Activated T-helper 2 cell treated with anti-CD3 and anti-CD28 coated beads, Interferon-gamma antibody, Interleukin-2, Interleukin-4, amounts not matched to agents 10 μg/mL and 5 μg/mL and 100 μg/mL, durations not matched to agents 14 hours and 24 hours and 36 hours (primary cell): ENCODE measurements around the gene P2RY8. TPM values are rescaled to one million over a fixed set of nuclear protein-coding genes. Genes with fewer than 3 reads are reported as not detected.
"Not testable (repeated sequence)": the region's sequence is repeated elsewhere in the genome, so short reads cannot be mapped to it uniquely, and the experiment has no call there.

Experiments
- DNase-seq: peaks from one replicate; pipeline ENCODE4 v3.0.0; 2021; ENCODE audit warnings: low spot score
- H3K27ac Mint-ChIP-seq: one replicate; pipeline ENCODE4 v1.8.0; 2021; ENCODE audit warnings: mixed read lengths
- H3K27me3 Mint-ChIP-seq: one replicate; pipeline ENCODE4 v1.8.0; 2021; ENCODE audit warnings: low read depth, mixed read lengths
- H3K36me3 Mint-ChIP-seq: one replicate; pipeline ENCODE4 v1.8.0; 2021; ENCODE audit warnings: low read depth, mixed read lengths
- H3K4me1 Mint-ChIP-seq: one replicate; pipeline ENCODE4 v1.8.0; 2021; ENCODE audit warnings: low read depth, mixed read lengths
- H3K4me3 Mint-ChIP-seq: one replicate; pipeline ENCODE4 v1.8.0; 2021; ENCODE audit warnings: low read depth, mild to moderate bottlenecking, moderate library complexity, mixed read lengths
- H3K9me3 Mint-ChIP-seq: one replicate; pipeline ENCODE4 v1.8.0; 2021; ENCODE audit warnings: mixed read lengths
- intact Hi-C: fragments of 100-400 bp; cut with micrococcal nuclease; formaldehyde crosslinking; loops from one replicate; pipeline ENCODE4 v1.15.1; 2023
- total RNA-seq: library from RNA; stranded (reverse); gene quantifications from 2 replicates; pipeline ENCODE4 v1.2.3, GENCODE V29; 2022

Gene P2RY8
- total RNA-seq, 1 donor from 2014 or later: 34.5 TPM

- intact Hi-C loops: no loop called here
- Mint-ChIP-seq H3K4me1 (peaks cover 20% of the 10 kb centered on the region), H3K4me3 (no peak overlapping the region), H3K27me3 (no peaks in the 10 kb centered on the region), H3K27ac (no peak overlapping the region), H3K36me3 (peaks cover 22% of the 10 kb centered on the region), H3K9me3 (peaks cover 5% of the 10 kb centered on the region)
- peak; percentile 3 for DNase-seq
These were observed 12.0 kb downstream of the P2RY8 start for GRCh38 chrX:1524874-1525582.

GRCh38 chrX:1522905-1523304 lies 14.1 kb downstream of the P2RY8 start:
- Mint-ChIP-seq H3K4me1 (peaks cover 35% of the 10 kb centered on the region), H3K36me3 (peaks cover 40% of the 10 kb centered on the region), H3K9me3 (peaks cover 14% of the 10 kb centered on the region)
- H3K27ac Mint-ChIP-seq, H3K27me3 Mint-ChIP-seq, intact Hi-C loops, H3K4me3 Mint-ChIP-seq, DNase-seq: not testable (repeated sequence)

GRCh38 chrX:1521459-1521956 lies 15.5 kb downstream of the P2RY8 start:
- H3K27ac Mint-ChIP-seq: peak overlapping the region; percentile 80
- DNase-seq: peak; percentile 70
- peak overlapping the region; percentile 69 for H3K4me3 Mint-ChIP-seq
- H3K36me3 Mint-ChIP-seq: peaks cover 53% of the 10 kb centered on the region
- H3K9me3 Mint-ChIP-seq: peaks cover 14% of the 10 kb centered on the region
- H3K27me3 Mint-ChIP-seq: no peaks in the 10 kb centered on the region
- H3K4me1 Mint-ChIP-seq: peaks cover 44% of the 10 kb centered on the region
- intact Hi-C loops: loop anchor here (1.0 kb wide), 1 partner anchor 15 kb away; no protein-coding TSS in a partner anchor

- Mint-ChIP-seq H3K36me3 (peaks cover 61% of the 10 kb centered on the region), H3K27me3 (no peaks in the 10 kb centered on the region), H3K4me3 (no peak overlapping the region), H3K4me1 (peaks cover 49% of the 10 kb centered on the region), H3K27ac (peak overlapping the region; percentile 14), H3K9me3 (peaks cover 14% of the 10 kb centered on the region)
- no peak for DNase-seq
- intact Hi-C loops: no loop called here
These were observed 16.6 kb downstream of the P2RY8 start for GRCh38 chrX:1520350-1520749.

- no peaks in the 10 kb centered on the region for H3K27me3 Mint-ChIP-seq
- peaks cover 63% of the 10 kb centered on the region for H3K36me3 Mint-ChIP-seq
- intact Hi-C loops: no loop called here
- H3K27ac Mint-ChIP-seq: no peak overlapping the region
- H3K4me1 Mint-ChIP-seq: peaks cover 49% of the 10 kb centered on the region
- H3K9me3 Mint-ChIP-seq: peaks cover 14% of the 10 kb centered on the region
- H3K4me3 Mint-ChIP-seq: no peak overlapping the region
- DNase-seq: no peak
These were observed 17.9 kb downstream of the P2RY8 start for GRCh38 chrX:1519022-1519497.

- Mint-ChIP-seq H3K27ac (peak overlapping the region; percentile 15), H3K4me1 (peaks cover 49% of the 10 kb centered on the region), H3K9me3 (peaks cover 20% of the 10 kb centered on the region), H3K27me3 (no peaks in the 10 kb centered on the region), H3K36me3 (peaks cover 68% of the 10 kb centered on the region), H3K4me3 (no peak overlapping the region)
- intact Hi-C loops: no loop called here
- no peak for DNase-seq
These were observed 18.5 kb downstream of the P2RY8 start for GRCh38 chrX:1518512-1518911.

GRCh38 chrX:1516596-1517104 lies 20.3 kb downstream of the P2RY8 start:
- intact Hi-C loops: no loop called here
- H3K4me3 Mint-ChIP-seq: no peak overlapping the region
- DNase-seq: peak; percentile 6
- peak overlapping the region; percentile 59 for H3K27ac Mint-ChIP-seq
- peaks cover 41% of the 10 kb centered on the region for H3K4me1 Mint-ChIP-seq
- H3K27me3 Mint-ChIP-seq: no peaks in the 10 kb centered on the region
- H3K9me3 Mint-ChIP-seq: peaks cover 26% of the 10 kb centered on the region
- peaks cover 77% of the 10 kb centered on the region for H3K36me3 Mint-ChIP-seq

GRCh38 chrX:1511829-1512228 lies 25.2 kb downstream of the P2RY8 start:
- Mint-ChIP-seq H3K27ac (peak overlapping the region; percentile 39), H3K4me3 (no peak overlapping the region), H3K27me3 (no peaks in the 10 kb centered on the region), H3K4me1 (peaks cover 16% of the 10 kb centered on the region), H3K36me3 (peaks cover 47% of the 10 kb centered on the region), H3K9me3 (peaks cover 12% of the 10 kb centered on the region)
- DNase-seq: no peak
- intact Hi-C loops: no loop called here

GRCh38 chrX:1511150-1511549 lies 25.8 kb downstream of the P2RY8 start:
- intact Hi-C loops: no loop called here
- DNase-seq: no peak
- no peak overlapping the region for H3K4me3 Mint-ChIP-seq
- H3K9me3 Mint-ChIP-seq: peaks cover 12% of the 10 kb centered on the region
- no peaks in the 10 kb centered on the region for H3K27me3 Mint-ChIP-seq
- peak overlapping the region; percentile 39 for H3K27ac Mint-ChIP-seq
- H3K36me3 Mint-ChIP-seq: peaks cover 45% of the 10 kb centered on the region
- peaks cover 12% of the 10 kb centered on the region for H3K4me1 Mint-ChIP-seq

- intact Hi-C loops: no loop called here
- Mint-ChIP-seq H3K36me3 (peaks cover 42% of the 10 kb centered on the region), H3K27ac (peak overlapping the region; percentile 63), H3K27me3 (no peaks in the 10 kb centered on the region), H3K4me1 (peaks cover 19% of the 10 kb centered on the region), H3K4me3 (no peak overlapping the region), H3K9me3 (no peaks in the 10 kb centered on the region)
- DNase-seq: no peak
These were observed 29.2 kb downstream of the P2RY8 start for GRCh38 chrX:1507511-1508463.

- H3K27ac Mint-ChIP-seq: peak overlapping the region; percentile 38
- no peaks in the 10 kb centered on the region for H3K9me3 Mint-ChIP-seq
- H3K4me3 Mint-ChIP-seq: no peak overlapping the region
- no peaks in the 10 kb centered on the region for H3K27me3 Mint-ChIP-seq
- intact Hi-C loops: no loop called here
- DNase-seq: no peak
- H3K4me1 Mint-ChIP-seq: peaks cover 27% of the 10 kb centered on the region
- H3K36me3 Mint-ChIP-seq: peaks cover 43% of the 10 kb centered on the region
These were observed 30.1 kb downstream of the P2RY8 start for GRCh38 chrX:1506916-1507315.

- H3K27ac Mint-ChIP-seq: peak overlapping the region; percentile 78
- DNase-seq: no peak
- peaks cover 28% of the 10 kb centered on the region for H3K4me1 Mint-ChIP-seq
- H3K27me3 Mint-ChIP-seq: no peaks in the 10 kb centered on the region
- no peak overlapping the region for H3K4me3 Mint-ChIP-seq
- intact Hi-C loops: loop anchor here (5.0 kb wide), 2 partner anchors 34 to 36 kb away; partner anchors contain the start of gene P2RY8
- H3K9me3 Mint-ChIP-seq: no peaks in the 10 kb centered on the region
- H3K36me3 Mint-ChIP-seq: peaks cover 39% of the 10 kb centered on the region
These were observed 34.1 kb downstream of the P2RY8 start for GRCh38 chrX:1502853-1503252.
